Rectal smooth muscle tissue (tissue), 1 donor: ENCODE data around the gene METRN.
A peak's percentile ranks its signal among the peaks of the same experiment; 100 is the strongest.
"Not testable (repeated sequence)": the region's sequence is repeated elsewhere in the genome, so short reads cannot be mapped to it uniquely, and the experiment has no call there.

Experiments
- H3K27ac ChIP-seq: one replicate; pipeline ENCODE4 v1.7.0; 2013; ENCODE audit warnings: low read depth, low read length, inconsistent platforms
- H3K27me3 ChIP-seq: one replicate; pipeline ENCODE4 v1.7.0; 2013; ENCODE audit warnings: low read length; ENCODE audit not compliant: control insufficient read depth, insufficient read depth
- H3K36me3 ChIP-seq: one replicate; pipeline ENCODE4 v1.7.0; 2013; ENCODE audit warnings: low read length; ENCODE audit not compliant: control insufficient read depth, insufficient read depth
- H3K4me1 ChIP-seq: one replicate; pipeline ENCODE4 v1.7.0; 2013; ENCODE audit warnings: low read length; ENCODE audit not compliant: control insufficient read depth, insufficient read depth
- H3K4me3 ChIP-seq: one replicate; pipeline ENCODE4 v1.7.0; 2013; ENCODE audit warnings: low read length
- H3K9ac ChIP-seq: one replicate; pipeline ENCODE4 v1.7.0; 2013; ENCODE audit warnings: low read length

The METRN gene

DNA sequence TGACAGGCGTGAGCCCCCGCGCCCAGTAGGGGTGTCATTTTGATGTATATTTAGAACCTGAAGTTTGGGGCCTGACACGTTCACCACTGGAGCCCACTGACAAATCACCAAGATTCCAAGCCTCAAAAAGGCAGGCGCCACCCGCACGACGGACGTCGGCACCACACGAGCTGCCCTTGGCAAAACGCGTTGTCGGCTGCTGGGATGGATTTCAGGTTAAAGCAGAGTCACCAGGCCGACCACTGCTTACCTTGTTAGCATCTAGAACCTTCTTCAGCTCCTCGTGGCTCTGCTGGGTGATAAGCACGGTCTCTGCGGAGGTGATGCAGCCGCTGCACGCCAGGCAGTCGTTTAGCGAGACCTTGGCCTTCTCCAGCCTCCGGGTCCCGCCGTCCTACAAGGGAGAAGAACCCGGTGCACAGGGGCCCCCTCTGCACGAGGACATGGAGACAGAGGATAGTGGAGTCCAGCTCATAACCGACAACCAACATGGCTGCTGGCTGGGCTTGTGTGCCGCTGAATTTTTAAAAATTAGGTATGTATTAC is 22.1 kb downstream of the METRN start:
- Histone ChIP-seq H3K4me3 (no peak overlapping the region), H3K4me1 (peaks cover 3% of the 10 kb centered on the region), H3K36me3 (peaks cover 22% of the 10 kb centered on the region), H3K27ac (no peak overlapping the region), H3K9ac (no peak overlapping the region), H3K27me3 (no peaks in the 10 kb centered on the region)

DNA sequence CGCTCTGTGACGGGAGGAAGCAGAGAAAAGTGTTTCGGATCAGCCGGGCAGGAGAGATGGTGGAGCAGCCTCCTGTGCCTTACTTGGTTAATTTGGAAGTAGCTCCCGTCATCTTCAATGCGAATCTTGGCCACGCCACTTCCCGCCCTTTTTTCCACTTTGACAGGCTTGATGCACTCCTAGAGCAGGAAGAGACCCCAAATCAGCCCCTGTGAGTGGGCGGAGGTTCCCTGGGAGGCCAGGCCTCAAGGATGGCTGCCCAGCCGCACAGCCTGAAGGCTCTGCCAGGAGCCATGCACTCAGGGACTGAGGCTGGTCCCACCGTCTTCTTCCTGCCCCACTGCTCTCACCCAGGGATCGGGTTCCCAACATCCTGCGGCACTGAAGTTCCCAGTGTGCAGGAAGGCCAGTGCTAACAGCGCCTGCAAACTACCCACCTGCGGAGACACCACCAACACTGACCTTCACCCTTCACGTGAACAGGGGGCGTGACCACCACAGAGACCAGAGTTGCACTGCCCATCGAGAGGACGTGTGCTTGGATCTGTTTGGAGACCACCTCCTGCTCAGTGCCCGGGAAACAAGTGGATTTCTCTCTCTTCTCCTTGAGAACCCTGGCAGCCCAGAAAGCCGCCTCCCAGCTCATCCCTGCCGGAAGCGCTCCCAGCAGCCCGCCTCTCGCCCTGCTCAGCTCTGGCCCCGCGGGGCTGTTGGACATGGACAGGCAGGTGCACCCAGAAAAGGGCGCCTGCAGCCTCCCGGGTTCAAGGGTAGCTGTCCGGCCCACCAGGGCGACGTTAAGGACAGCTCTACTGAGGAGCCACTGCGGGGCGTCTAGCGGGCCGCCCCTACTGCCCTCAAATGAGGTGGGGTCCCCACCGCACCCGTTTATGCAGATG is 24.9 kb downstream of the METRN start:
- peak overlapping the region; percentile 80 for H3K9ac ChIP-seq
- H3K27ac ChIP-seq, result no peak overlapping the region
- peaks cover 3% of the 10 kb centered on the region for H3K4me1 ChIP-seq
- peaks cover 8% of the 10 kb centered on the region for H3K36me3 ChIP-seq
- H3K27me3 ChIP-seq, result no peaks in the 10 kb centered on the region
- peak overlapping the region; percentile 79 for H3K4me3 ChIP-seq

DNA sequence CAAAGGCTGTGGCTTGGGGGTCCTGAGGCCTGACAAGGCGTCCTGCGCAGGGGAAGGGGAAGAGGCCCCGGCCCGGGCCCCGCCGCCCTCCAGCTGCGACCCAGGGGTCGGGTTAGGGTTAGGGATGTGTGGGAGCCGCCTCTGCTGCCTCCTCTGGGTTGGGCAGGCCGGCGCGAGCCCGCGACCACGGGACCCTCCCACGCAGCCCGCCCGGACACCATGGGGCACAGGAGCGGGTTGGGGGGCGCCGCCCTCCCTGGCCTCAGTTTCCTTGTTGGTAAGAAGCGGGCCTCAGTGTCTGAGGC is 25.5 kb downstream of the METRN start:
- no peaks in the 10 kb centered on the region for H3K27me3 ChIP-seq
- peaks cover 8% of the 10 kb centered on the region for H3K36me3 ChIP-seq
- H3K4me3 ChIP-seq, result peak overlapping the region; percentile 79
- peaks cover 3% of the 10 kb centered on the region for H3K4me1 ChIP-seq
- H3K9ac ChIP-seq, result peak overlapping the region; percentile 80
- H3K27ac ChIP-seq, result no peak overlapping the region

DNA sequence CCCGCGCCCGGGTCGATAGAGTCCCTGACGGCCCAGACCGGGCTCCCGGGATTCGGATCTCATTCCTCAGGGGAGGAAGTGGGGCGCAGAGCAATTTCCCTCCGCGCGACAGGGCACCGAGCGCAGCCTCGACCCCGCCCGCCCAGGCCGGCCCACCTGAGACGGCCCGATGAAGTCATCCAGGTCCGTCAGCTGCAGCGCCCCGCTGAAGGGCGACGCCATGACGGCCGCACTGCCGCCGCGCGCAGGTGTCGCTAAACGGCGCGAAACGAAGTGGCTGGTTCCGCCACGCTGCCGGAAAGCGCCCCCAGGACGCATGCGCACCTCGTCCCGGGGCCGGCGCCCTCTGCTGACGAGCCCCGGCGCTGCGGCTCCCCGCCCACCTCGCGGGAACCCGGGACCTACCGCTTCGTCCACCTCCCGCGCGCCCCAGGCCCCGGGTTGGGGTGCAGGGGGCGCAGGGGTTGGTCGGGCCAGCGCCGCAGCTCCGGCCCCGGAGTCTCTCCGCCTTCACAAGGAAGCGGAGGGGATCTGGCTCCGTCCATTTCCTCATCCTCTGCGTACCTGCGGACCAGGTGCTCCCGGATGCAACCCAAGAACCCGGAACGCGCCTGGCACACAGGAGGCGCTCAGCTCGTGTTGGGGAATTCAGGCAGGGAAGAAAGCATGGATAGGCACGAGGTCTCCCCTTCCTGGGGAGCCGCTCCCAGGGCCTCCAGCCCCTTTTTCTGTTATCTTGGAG is 26.0 kb downstream of the METRN start, which contains the start of gene CIAO3:
Gene CIAO3, minus strand, starts transcription at position 234 of the 742 bp plus-strand sequence. Its CDS starts 12 bp downstream, at position 222.
- Histone ChIP-seq H3K4me3 (peak within 1 kb of the TSS; percentile 79), H3K27me3 (peaks cover 2% of the 10 kb centered on the region), H3K36me3 (peaks cover 8% of the 10 kb centered on the region), H3K9ac (peak within 1 kb of the TSS; percentile 80), H3K4me1 (peaks cover 3% of the 10 kb centered on the region), H3K27ac (no peak within 1 kb of the TSS)

DNA sequence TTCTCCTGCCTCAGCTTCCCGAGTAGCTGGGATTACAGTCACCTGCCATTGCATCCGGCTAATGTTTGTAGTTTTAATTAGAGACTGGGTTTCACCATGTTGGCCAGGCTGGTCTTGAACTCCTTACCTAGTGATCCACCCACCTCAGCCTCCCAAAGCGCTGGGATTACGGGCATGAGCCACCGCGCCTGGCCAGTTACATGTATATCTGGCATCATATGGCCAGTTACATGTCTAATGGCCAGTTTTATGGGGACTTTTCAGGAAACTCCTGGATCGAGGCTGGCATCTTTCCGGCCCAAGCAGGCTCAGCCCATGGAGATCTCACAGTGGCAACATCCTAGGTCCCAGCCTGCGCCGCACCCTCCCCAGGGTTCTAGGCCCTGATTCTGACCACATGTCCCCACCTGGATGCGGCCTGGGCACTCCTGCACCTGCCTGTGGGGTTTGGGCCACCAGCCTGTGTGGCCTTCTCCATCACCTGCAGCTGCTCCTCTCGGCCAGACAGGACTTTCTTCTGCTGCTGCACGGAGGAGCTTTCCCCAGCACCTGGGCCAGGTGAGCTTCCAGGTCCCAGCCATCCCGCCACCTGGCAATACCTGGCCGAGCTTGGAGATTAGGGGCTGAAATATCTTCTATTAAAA is 27.2 kb downstream of the METRN start:
- no peak overlapping the region for H3K4me3 ChIP-seq
- no peak overlapping the region for H3K27ac ChIP-seq
- H3K36me3 ChIP-seq, result peaks cover 1% of the 10 kb centered on the region
- peaks cover 3% of the 10 kb centered on the region for H3K4me1 ChIP-seq
- no peak overlapping the region for H3K9ac ChIP-seq
- H3K27me3 ChIP-seq, result peaks cover 2% of the 10 kb centered on the region

DNA sequence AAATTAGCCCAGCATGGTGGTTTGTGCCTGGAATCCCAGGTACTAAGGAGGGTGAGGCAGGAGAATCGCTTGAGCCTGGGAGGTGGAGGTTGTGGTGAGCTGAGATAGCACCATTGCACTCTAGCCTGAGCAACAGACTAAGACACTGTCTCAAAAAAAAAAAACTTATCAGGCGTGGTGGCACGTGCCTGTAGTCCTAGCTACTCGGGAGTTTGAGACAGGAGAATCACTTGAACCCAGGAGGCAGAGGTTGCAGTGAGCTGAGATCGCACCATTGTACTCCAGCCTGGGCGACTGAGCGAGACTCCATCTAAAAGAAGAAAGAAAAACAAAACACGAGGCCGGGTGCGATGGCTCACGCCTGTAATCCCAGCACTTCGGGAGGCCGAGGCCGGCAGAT is 28.0 kb downstream of the METRN start:
- H3K36me3 ChIP-seq, H3K27ac ChIP-seq, H3K4me3 ChIP-seq, H3K27me3 ChIP-seq, H3K4me1 ChIP-seq, H3K9ac ChIP-seq: not testable (repeated sequence)

DNA sequence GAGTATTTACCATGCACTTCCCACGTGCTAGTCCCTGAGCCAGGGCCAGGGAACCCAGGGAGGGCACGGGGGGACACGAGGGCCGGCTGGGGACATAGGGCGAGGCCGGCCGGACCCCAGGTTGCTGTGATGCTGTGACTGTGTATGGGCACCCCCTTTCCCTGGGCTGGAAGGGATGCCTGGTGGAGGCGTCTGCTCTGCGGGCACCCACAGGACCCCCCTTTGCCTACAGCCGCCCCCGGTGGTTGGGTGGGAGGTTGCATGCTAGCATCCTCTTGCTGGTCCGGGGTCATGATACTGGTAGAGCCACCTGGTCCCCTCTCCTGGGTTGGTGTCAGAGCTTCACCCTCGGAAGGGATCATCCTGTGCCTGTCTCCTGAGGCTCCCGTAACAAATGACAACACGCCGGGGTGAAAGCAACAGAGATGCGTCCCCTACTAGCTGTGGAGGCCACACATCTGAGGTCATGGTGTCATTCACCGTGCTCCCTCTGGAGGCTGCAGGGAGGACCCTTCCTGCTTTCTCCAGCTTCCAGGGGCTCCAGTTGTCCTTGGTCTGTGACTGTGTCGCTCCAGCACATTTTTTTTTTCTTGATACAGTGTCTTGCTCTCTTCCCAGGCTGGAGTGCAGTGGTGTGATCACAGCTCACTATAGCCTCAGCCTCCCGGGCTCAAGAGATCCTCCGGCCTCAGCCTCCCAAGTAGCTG is 29.0 kb downstream of the METRN start:
- Histone ChIP-seq H3K27me3 (peaks cover 2% of the 10 kb centered on the region), H3K27ac (no peak overlapping the region), H3K4me3 (no peak overlapping the region), H3K4me1 (peaks cover 3% of the 10 kb centered on the region), H3K36me3 (no peaks in the 10 kb centered on the region), H3K9ac (no peak overlapping the region)

DNA sequence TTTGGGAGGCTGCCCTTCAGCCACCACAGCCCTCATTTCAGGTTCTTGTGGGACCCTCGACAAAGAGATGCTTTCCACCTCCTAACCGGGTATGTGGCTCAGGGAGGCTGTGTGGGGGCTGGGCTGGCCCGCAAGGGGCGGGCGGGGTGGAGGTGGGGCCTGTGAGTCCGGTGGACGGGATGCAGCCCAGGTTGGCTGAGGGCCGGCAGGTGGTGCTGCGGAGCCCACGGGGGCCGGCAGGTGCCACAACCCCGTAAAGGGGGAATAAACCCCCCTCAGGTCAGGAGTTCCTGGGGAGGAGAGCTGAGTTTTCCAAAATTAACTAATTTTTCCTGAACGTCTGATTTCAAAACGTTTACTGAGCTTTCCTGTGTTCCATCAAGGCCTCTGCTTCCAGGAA is 30.8 kb downstream of the METRN start:
- H3K4me1 ChIP-seq, result no peaks in the 10 kb centered on the region
- no peak overlapping the region for H3K9ac ChIP-seq
- peaks cover 2% of the 10 kb centered on the region for H3K27me3 ChIP-seq
- no peak overlapping the region for H3K27ac ChIP-seq
- no peaks in the 10 kb centered on the region for H3K36me3 ChIP-seq
- no peak overlapping the region for H3K4me3 ChIP-seq

DNA sequence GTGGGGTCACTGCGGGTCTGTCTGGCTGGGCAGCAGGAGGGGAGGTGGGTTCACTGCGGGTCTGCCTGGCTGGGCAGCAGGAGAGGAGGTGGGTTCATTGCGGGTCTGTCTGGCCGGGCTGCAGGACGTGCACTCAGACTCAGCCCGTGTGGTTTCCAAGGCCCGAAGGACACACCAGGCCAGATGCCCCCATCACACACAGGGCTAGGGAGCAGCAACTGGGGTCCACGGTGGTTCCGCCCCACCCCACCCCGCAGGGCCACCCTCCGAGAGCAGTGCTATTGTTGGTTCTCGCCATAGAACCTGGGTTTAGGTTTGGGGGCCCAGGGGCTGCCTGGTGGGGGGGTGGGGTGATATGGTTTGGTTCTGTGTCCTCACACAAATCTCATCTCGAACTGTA is 31.7 kb downstream of the METRN start:
- H3K4me3 ChIP-seq, result no peak overlapping the region
- no peak overlapping the region for H3K27ac ChIP-seq
- H3K27me3 ChIP-seq, result peaks cover 2% of the 10 kb centered on the region
- no peak overlapping the region for H3K9ac ChIP-seq
- H3K4me1 ChIP-seq, result no peaks in the 10 kb centered on the region
- no peaks in the 10 kb centered on the region for H3K36me3 ChIP-seq

DNA sequence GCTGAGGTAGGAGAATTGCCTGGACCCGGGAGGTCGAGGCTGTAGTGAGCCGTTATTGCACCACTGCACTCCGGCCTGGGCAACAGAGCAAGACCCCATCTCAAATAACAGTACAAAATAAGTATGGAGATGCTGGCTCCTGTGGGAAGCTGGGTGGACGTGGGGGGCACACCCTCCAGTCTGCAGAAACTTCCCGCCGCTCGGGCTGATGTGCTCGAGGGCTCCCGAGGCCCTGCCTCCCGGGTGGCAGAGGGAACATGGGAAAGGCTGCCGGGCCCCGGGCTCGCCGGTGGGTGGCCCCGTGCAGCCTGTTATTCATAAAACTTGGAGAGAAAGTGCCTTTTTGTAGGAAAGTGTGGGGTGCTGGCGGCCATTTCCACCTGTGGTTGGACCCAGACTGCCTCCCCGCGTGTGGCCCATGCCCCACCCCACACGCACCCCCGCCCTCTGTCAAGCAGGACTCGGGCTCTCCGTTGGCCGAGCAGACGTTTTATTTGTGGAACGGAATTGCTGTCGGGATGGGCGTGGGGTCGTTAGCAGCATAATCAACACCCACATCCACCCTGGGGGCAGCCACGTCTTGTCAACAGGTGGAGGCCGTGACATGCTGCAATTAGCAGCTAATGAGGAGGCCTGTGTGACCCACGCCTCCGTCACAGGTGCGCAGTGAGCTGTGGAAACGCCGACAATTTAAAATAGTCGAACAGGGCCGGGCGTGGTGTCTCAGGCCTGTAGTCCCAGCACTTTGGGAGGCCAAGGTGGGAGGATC is 33.2 kb downstream of the METRN start:
- Histone ChIP-seq H3K9ac (no peak overlapping the region), H3K36me3 (no peaks in the 10 kb centered on the region), H3K27ac (no peak overlapping the region), H3K4me3 (no peak overlapping the region), H3K27me3 (peaks cover 8% of the 10 kb centered on the region), H3K4me1 (no peaks in the 10 kb centered on the region)

DNA sequence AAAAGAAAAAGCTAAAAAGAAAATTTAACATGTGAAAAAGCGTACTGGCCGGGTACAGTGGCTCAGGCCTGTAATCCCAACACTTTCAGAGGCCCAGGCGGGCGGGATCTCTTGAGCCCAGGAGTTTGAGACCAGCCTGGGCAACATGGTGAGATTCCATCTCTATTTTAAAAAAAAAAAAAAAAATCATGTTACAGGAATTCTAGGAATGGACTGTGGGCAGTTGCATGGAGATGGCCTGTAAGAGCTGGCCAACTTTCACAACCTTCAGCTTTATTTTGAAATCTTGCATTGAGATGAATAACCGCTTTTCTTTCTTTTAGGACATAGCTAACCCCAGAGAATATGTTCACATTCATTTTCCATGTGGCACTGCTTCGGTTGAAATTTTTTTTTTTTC is 34.1 kb downstream of the METRN start:
- H3K4me1 ChIP-seq, result no peaks in the 10 kb centered on the region
- no peak overlapping the region for H3K4me3 ChIP-seq
- no peaks in the 10 kb centered on the region for H3K36me3 ChIP-seq
- no peak overlapping the region for H3K27ac ChIP-seq
- peaks cover 8% of the 10 kb centered on the region for H3K27me3 ChIP-seq
- no peak overlapping the region for H3K9ac ChIP-seq
